ENCODE measurements around the gene TARBP1. TPM values are rescaled to one million over a fixed set of nuclear protein-coding genes. Genes with fewer than 3 reads are reported as not detected.

The TARBP1 gene
- total RNA-seq, 4 donors from 2014 or later = 0.88 to 79.8 (median 21.2) TPM

- Histone ChIP-seq H3K4me3 (no peak overlapping the region), H3K9me3 (no peaks in the 10 kb centered on the region), H3K27me3 (no peaks in the 10 kb centered on the region), H3K4me1 (no peaks in the 10 kb centered on the region), H3K27ac (no peak overlapping the region), H3K36me3 (no peaks in the 10 kb centered on the region)
- intact Hi-C loops (cut with DNase I; ENCODE audit: low total_unique reads) = no loop called here
- DNase-seq = no peak
- no peak for TF ChIP-seq POLR2A (IDR thresholded peaks at IDR 0.05)
- TF ChIP-seq CTCF (IDR thresholded peaks at IDR 0.05) = no peak
Observed at GRCh38 chr1:234494049-234494448, 15.1 kb upstream of the TARBP1 start.

- Histone ChIP-seq H3K4me3 (no peak overlapping the region), H3K27ac (no peak overlapping the region), H3K27me3 (no peaks in the 10 kb centered on the region), H3K4me1 (no peaks in the 10 kb centered on the region), H3K9me3 (no peaks in the 10 kb centered on the region), H3K36me3 (no peaks in the 10 kb centered on the region)
- TF ChIP-seq POLR2A (IDR thresholded peaks at IDR 0.05) (no peak), CTCF (IDR thresholded peaks at IDR 0.05) (no peak)
- intact Hi-C loops (cut with DNase I; ENCODE audit: low total_unique reads) = no loop called here
- DNase-seq = no peak
Observed at GRCh38 chr1:234490793-234491479, 12.0 kb upstream of the TARBP1 start.

GRCh38 chr1:234489698-234490077 lies 10.7 kb upstream of the TARBP1 start:
- Histone ChIP-seq H3K9me3 (no peaks in the 10 kb centered on the region), H3K4me1 (no peaks in the 10 kb centered on the region), H3K36me3 (no peaks in the 10 kb centered on the region), H3K27me3 (no peaks in the 10 kb centered on the region), H3K27ac (no peak overlapping the region), H3K4me3 (no peak overlapping the region)
- no peak for DNase-seq
- TF ChIP-seq CTCF (IDR thresholded peaks at IDR 0.05) = no peak
- no peak for TF ChIP-seq POLR2A (IDR thresholded peaks at IDR 0.05)
- intact Hi-C loops (cut with DNase I; ENCODE audit: low total_unique reads) = loop anchor here (5.0 kb wide), 1 partner anchor 603 kb away; no protein-coding TSS in a partner anchor

GRCh38 chr1:234489007-234489697 lies 10.2 kb upstream of the TARBP1 start:
- H3K4me1 ChIP-seq = no peaks in the 10 kb centered on the region
- H3K27me3 ChIP-seq = no peaks in the 10 kb centered on the region
- intact Hi-C loops (cut with DNase I; ENCODE audit: low total_unique reads) = loop anchor here (5.0 kb wide), 1 partner anchor 603 kb away; no protein-coding TSS in a partner anchor
- no peaks in the 10 kb centered on the region for H3K9me3 ChIP-seq
- no peak overlapping the region for H3K27ac ChIP-seq
- H3K36me3 ChIP-seq = no peaks in the 10 kb centered on the region
- no peak for TF ChIP-seq POLR2A (IDR thresholded peaks at IDR 0.05)
- TF ChIP-seq CTCF (IDR thresholded peaks at IDR 0.05) = no peak
- no peak for DNase-seq
- no peak overlapping the region for H3K4me3 ChIP-seq

Data from uterus (tissue), 4 donors.